ENCODE measurements around the gene JMJD8.

GRCh38 chr16:687499-687898 lies 3.4 kb upstream of the JMJD8 start:
- TF ChIP-seq, protein P1, sequence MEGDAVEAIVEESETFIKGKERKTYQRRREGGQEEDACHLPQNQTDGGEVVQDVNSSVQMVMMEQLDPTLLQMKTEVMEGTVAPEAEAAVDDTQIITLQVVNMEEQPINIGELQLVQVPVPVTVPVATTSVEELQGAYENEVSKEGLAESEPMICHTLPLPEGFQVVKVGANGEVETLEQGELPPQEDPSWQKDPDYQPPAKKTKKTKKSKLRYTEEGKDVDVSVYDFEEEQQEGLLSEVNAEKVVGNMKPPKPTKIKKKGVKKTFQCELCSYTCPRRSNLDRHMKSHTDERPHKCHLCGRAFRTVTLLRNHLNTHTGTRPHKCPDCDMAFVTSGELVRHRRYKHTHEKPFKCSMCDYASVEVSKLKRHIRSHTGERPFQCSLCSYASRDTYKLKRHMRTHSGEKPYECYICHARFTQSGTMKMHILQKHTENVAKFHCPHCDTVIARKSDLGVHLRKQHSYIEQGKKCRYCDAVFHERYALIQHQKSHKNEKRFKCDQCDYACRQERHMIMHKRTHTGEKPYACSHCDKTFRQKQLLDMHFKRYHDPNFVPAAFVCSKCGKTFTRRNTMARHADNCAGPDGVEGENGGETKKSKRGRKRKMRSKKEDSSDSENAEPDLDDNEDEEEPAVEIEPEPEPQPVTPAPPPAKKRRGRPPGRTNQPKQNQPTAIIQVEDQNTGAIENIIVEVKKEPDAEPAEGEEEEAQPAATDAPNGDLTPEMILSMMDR (IDR thresholded peaks at IDR 0.05; ENCODE audit: insufficient read depth, low read length): no peak
- TF ChIP-seq GABPA (IDR thresholded peaks at IDR 0.05; ENCODE audit: low read depth): no peak
